ENCODE measurements around the gene SKAP2.

- TF ChIP-seq CTCF (conservative IDR thresholded peaks at IDR 0.05; ENCODE audit: low read depth in 2 of 2), result no peak
- TF ChIP-seq EZH2 (IDR thresholded peaks at IDR 0.05; ENCODE audit: low read depth, unreplicated experiment), result no peak
- no peak for TF ChIP-seq JUNB (IDR thresholded peaks at IDR 0.05; ENCODE audit: unreplicated experiment)
- no peak for TF ChIP-seq EZH2phosphoT487 (IDR thresholded peaks at IDR 0.05; ENCODE audit: unreplicated experiment)
- TF ChIP-seq REST (IDR thresholded peaks at IDR 0.05; ENCODE audit: unreplicated experiment), result no peak
- TF ChIP-seq ZNF114 (CRISPR knock-in tag; IDR thresholded peaks at IDR 0.05), result no peak
- TF ChIP-seq CREB1 (CRISPR knock-in tag; IDR thresholded peaks at IDR 0.05; ENCODE audit: low read depth), result no peak
- no peak for TF ChIP-seq POLR2AphosphoS5 (IDR thresholded peaks at IDR 0.05; ENCODE audit: low read depth)
- no peak for TF ChIP-seq NANOG (IDR thresholded peaks at IDR 0.05; ENCODE audit: borderline replicate concordance)
- TF ChIP-seq ETS1 (IDR thresholded peaks at IDR 0.05), result no peak
- TF ChIP-seq ZNF331 (CRISPR knock-in tag; IDR thresholded peaks at IDR 0.05; ENCODE audit: low read depth), result no peak
Measured at GRCh38 chr7:26680587-26680986, 183.8 kb downstream of the SKAP2 start.

Data from GM23338 (cell line).